ENCODE measurements around the gene LTA. TPM values are rescaled to one million over a fixed set of nuclear protein-coding genes. Genes with fewer than 3 reads are reported as not detected.
A peak's percentile ranks its signal among the peaks of the same experiment; 100 is the strongest.

Gene LTA
- total RNA-seq, 1 experiment from 2014 or later = not detected

DNA sequence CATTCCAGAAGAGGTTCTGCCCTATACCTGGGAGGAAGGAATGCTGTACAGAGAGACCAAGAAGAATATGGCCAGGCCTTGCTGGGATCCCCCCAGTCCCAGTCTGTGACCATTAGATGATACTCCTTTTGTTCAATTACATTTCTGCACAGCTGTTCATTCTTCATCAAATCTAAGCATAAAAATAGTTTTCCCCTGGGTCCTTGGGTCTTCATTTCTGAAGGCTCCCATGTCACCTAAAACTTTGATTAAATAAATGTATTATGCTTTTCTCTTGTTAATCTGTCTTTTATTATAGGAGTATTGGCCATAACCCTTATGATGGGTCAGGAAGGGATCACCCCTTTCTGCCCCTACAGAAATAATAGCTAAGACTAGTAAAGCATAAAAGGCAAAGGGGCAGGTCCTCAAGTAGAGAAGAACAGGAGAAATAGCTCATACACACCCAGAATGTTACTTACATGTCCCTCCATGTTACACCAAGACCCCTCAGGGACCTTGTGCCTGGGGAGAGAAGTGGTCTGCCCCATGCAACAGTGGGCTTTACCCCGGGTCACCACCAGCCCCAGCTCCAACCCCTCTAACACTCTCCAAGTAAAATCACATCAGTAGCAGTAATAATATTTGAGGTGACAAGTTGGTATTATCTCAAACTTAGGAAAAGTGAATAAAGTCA, 2.1 kb upstream of the LTA start:
- DNase-seq (ENCODE audit: low spot score) = no peak

DNA sequence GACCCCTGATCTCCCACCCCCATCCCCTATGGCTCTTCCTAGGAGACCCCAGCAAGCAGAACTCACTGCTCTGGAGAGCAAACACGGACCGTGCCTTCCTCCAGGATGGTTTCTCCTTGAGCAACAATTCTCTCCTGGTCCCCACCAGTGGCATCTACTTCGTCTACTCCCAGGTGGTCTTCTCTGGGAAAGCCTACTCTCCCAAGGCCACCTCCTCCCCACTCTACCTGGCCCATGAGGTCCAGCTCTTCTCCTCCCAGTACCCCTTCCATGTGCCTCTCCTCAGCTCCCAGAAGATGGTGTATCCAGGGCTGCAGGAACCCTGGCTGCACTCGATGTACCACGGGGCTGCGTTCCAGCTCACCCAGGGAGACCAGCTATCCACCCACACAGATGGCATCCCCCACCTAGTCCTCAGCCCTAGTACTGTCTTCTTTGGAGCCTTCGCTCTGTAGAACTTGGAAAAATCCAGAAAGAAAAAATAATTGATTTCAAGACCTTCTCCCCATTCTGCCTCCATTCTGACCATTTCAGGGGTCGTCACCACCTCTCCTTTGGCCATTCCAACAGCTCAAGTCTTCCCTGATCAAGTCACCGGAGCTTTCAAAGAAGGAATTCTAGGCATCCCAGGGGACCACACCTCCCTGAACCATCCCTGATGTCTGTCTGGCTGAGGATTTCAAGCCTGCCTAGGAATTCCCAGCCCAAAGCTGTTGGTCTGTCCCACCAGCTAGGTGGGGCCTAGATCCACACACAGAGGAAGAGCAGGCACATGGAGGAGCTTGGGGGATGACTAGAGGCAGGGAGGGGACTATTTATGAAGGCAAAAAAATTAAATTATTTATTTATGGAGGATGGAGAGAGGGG, 1.4 kb downstream of the LTA start:
- DNase-seq (ENCODE audit: low spot score) = no peak

DNA sequence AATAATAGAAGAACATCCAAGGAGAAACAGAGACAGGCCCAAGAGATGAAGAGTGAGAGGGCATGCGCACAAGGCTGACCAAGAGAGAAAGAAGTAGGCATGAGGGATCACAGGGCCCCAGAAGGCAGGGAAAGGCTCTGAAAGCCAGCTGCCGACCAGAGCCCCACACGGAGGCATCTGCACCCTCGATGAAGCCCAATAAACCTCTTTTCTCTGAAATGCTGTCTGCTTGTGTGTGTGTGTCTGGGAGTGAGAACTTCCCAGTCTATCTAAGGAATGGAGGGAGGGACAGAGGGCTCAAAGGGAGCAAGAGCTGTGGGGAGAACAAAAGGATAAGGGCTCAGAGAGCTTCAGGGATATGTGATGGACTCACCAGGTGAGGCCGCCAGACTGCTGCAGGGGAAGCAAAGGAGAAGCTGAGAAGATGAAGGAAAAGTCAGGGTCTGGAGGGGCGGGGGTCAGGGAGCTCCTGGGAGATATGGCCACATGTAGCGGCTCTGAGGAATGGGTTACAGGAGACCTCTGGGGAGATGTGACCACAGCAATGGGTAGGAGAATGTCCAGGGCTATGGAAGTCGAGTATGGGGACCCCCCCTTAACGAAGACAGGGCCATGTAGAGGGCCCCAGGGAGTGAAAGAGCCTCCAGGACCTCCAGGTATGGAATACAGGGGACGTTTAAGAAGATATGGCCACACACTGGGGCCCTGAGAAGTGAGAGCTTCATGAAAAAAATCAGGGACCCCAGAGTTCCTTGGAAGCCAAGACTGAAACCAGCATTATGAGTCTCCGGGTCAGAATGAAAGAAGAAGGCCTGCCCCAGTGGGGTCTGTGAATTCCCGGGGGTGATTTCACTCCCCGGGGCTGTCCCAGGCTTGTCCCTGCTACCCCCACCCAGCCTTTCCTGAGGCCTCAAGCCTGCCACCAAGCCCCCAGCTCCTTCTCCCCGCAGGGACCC, 2.3 kb downstream of the LTA start:
- no peak for DNase-seq (ENCODE audit: low spot score)

DNA sequence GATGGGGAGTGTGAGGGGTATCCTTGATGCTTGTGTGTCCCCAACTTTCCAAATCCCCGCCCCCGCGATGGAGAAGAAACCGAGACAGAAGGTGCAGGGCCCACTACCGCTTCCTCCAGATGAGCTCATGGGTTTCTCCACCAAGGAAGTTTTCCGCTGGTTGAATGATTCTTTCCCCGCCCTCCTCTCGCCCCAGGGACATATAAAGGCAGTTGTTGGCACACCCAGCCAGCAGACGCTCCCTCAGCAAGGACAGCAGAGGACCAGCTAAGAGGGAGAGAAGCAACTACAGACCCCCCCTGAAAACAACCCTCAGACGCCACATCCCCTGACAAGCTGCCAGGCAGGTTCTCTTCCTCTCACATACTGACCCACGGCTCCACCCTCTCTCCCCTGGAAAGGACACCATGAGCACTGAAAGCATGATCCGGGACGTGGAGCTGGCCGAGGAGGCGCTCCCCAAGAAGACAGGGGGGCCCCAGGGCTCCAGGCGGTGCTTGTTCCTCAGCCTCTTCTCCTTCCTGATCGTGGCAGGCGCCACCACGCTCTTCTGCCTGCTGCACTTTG, 3.3 kb downstream of the LTA start, which contains the start of gene TNF:
Gene TNF, plus strand, starts transcription at position 231 of the 567 bp plus-strand sequence. Its CDS starts 177 bp downstream, at position 408.
- DNase-seq (ENCODE audit: low spot score) = no peak

DNA sequence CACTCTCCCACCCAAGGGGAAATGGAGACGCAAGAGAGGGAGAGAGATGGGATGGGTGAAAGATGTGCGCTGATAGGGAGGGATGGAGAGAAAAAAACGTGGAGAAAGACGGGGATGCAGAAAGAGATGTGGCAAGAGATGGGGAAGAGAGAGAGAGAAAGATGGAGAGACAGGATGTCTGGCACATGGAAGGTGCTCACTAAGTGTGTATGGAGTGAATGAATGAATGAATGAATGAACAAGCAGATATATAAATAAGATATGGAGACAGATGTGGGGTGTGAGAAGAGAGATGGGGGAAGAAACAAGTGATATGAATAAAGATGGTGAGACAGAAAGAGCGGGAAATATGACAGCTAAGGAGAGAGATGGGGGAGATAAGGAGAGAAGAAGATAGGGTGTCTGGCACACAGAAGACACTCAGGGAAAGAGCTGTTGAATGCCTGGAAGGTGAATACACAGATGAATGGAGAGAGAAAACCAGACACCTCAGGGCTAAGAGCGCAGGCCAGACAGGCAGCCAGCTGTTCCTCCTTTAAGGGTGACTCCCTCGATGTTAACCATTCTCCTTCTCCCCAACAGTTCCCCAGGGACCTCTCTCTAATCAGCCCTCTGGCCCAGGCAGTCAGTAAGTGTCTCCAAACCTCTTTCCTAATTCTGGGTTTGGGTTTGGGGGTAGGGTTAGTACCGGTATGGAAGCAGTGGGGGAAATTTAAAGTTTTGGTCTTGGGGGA, 4.0 kb downstream of the LTA start:
- DNase-seq (ENCODE audit: low spot score) = no peak

DNA sequence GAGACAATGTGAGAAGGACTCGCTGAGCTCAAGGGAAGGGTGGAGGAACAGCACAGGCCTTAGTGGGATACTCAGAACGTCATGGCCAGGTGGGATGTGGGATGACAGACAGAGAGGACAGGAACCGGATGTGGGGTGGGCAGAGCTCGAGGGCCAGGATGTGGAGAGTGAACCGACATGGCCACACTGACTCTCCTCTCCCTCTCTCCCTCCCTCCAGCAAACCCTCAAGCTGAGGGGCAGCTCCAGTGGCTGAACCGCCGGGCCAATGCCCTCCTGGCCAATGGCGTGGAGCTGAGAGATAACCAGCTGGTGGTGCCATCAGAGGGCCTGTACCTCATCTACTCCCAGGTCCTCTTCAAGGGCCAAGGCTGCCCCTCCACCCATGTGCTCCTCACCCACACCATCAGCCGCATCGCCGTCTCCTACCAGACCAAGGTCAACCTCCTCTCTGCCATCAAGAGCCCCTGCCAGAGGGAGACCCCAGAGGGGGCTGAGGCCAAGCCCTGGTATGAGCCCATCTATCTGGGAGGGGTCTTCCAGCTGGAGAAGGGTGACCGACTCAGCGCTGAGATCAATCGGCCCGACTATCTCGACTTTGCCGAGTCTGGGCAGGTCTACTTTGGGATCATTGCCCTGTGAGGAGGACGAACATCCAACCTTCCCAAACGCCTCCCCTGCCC, 4.9 kb downstream of the LTA start:
- DNase-seq (ENCODE audit: low spot score) = no peak

DNA sequence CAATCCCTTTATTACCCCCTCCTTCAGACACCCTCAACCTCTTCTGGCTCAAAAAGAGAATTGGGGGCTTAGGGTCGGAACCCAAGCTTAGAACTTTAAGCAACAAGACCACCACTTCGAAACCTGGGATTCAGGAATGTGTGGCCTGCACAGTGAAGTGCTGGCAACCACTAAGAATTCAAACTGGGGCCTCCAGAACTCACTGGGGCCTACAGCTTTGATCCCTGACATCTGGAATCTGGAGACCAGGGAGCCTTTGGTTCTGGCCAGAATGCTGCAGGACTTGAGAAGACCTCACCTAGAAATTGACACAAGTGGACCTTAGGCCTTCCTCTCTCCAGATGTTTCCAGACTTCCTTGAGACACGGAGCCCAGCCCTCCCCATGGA, 5.5 kb downstream of the LTA start:
- DNase-seq (ENCODE audit: low spot score) = no peak

DNA sequence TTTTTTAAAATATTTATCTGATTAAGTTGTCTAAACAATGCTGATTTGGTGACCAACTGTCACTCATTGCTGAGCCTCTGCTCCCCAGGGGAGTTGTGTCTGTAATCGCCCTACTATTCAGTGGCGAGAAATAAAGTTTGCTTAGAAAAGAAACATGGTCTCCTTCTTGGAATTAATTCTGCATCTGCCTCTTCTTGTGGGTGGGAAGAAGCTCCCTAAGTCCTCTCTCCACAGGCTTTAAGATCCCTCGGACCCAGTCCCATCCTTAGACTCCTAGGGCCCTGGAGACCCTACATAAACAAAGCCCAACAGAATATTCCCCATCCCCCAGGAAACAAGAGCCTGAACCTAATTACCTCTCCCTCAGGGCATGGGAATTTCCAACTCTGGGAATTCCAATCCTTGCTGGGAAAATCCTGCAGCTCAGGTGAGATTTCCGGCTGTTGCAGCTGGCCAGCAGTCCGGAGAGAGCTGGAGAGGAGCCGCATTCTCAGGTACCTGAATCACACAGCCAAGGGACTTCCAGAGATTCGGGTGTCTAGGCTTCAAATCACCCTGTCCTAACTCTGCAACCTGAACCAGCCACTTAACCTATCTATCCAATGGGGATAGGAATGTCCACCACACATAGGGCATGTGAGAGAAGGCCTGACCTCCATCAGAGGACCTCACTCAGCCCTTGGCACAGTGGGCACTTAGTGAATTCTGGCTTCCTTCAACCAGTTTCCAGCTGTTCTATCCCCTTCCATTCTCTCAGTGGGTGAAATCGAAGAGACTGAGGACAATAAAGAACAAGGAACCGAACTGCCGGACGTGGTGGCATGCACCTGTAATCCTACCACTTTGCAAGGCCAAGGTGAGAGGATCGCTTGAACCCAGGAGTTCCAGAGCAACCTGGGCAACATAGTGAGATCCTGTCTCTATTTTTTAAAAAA, 6.4 kb downstream of the LTA start:
- peak; percentile 11 for DNase-seq (ENCODE audit: low spot score)

DNA sequence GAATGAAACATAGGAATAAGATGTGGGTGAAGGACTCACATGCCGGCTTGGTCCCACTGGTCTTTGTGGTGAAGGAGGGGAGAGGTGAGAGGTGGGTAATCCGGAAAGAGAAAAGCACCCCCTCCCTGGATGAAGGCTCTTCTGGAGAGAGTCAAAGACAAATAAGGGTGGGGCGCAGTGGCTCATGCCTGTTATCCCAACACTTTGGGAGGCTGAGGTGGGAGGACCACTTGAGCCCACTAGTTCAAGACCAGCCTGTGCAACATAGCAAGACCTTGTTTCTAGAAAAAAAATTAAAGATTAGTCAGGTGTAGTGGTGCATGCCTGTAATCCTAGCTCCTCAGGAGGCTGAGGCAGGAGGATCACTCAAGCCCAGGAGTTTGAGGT, 7.0 kb downstream of the LTA start:
- no peak for DNase-seq (ENCODE audit: low spot score)

DNA sequence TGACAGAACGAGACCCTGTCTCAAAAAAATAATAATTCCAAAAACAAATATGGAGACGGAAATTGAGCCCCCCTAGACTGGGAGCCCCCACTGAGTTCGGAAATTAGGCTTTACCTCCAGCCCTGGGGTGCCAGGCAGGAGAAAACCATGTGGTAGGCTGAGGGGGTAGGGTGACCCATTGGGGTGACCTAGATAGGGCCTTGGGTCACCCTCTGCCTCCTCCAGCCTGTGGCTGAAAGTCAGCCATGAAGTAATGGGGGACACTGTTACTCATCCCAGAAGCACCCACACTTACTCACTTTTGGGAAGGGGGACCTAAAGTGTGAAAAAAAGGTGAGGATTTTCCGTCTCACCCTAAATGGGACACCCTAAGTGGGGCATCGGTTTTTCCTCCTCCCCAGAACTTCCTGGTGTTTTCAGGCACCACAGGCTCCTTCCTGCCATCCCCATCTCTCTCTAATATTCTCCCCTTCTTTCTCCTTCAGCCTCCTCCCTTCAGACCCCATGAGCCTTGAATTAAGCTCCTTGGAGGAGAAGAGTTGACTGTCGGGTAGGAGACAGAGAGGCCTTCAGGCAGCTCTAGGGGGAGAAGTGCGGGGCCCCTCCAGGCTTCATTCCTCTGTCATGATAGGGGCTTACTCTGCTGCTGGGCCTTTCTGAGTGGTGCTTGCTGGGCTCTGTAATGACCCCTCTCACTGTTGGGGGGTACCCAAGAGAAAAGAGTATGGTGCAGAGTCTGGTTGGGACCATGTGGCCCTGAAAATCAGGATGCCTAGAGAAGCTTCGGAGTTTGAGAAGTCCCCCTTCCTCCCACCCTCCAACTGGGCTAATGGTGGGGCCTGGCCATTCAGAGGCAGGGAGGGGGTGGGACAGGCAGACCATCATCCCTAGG, 7.7 kb downstream of the LTA start:
- no peak for DNase-seq (ENCODE audit: low spot score)

DNA sequence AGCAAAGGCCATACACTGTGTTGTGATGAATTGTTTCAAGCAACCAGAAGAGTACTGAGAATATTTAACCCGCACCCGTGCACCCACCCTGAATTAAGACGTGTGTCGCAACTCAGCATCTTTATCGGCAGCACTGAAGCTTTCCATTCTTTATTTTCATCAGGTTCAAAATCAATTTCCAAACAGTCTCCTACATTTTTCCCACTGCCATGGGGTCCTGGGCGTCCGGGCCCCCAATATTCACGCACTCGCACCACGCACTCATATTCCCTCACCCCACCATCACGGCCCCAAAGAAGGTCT, 8.3 kb downstream of the LTA start:
- no peak for DNase-seq (ENCODE audit: low spot score)

DNA sequence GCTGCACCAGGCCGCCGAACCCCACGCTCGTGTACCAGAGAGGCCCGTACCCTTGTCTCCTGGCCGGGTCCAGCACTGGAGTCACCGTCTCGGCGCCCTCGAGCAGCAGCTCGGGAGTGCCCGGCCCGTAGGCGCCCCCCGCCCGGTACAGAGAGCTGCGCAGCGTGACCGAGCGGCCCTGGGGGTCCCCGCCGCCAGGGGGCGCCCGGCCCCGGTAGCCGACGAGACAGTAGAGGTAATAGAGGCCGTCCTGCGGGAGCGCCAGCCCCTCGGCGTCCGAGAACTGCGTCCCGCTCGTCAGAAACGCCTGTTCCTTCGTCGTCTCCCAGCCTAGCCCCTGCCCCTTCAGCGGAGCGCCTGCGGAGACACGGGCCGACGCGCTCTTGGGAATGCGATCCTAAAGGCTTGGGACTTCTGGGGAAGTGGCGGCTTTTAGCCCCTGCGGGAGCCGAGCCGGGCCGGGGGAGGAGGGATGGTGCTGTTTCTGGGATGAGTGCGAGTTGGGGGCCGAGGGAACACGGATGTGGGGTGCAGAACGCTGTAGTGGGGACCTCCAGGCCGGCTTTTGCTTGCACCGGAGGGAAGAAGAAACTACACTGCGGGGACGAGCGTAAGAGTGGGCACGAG, 8.8 kb downstream of the LTA start:
- DNase-seq (ENCODE audit: low spot score) = peak; percentile 48

DNA sequence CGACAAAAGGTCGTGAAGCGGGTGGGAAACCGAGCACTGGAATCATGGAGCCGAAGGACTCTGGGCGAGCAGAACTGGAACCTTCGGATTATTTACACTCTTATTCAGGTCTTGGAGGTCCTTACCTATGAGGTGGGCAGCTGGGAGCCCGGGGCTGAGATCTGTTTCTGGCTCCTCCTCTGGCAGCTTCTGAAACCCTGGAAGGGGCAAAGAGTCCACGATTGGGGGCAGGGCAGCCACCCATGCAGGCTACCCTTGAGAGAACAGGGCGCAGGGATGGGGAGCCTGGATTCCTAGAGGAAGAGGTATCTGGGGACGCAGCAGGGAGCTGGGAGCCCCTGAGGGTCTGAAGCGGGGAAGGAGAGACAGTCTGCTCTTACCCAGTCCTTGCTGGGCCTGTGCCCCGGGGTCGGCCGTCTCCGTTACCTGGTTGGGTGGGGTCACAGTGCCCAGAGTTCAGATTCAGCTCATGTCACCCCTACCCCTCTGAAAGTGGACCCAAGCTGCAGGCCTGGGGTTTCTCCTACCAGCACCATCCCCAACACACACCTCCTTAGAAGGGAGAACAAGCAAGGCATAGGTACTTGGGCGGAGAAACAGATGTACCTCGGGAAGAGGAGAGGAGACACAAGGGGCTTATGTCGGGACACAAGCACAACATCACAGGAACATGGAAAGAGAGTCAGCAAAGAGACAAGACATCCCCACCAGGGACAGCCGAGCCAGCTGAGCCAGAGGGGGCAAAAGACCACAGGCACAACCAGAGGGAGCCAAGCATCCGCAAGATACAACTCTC, 9.5 kb downstream of the LTA start:
- no peak for DNase-seq (ENCODE audit: low spot score)

DNA sequence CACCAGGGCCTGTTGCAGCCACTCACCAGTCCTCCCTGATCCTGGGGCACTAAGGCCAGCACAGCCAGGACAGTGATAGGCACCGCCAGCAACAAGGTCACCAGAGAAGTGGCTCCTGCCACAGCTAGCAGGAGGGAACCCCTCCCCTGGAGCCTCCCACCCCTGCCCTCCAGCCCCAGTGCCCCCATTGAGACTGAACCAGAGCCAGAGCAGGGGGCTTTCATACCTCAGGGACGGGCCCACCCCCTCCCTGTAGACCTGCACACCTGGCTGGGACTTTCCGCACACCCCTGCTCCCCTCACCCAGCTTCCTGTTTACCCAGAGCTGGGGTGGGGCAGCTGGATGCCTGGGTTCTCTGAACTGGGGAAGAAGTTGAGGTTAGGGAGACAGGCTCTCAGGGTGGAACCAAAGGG, 10.1 kb downstream of the LTA start, which contains the start of gene LTB:
Gene LTB, minus strand, starts transcription at position 195 of the 414 bp plus-strand sequence. Its CDS starts 7 bp downstream, at position 188.
- DNase-seq (ENCODE audit: low spot score) = no peak

DNA sequence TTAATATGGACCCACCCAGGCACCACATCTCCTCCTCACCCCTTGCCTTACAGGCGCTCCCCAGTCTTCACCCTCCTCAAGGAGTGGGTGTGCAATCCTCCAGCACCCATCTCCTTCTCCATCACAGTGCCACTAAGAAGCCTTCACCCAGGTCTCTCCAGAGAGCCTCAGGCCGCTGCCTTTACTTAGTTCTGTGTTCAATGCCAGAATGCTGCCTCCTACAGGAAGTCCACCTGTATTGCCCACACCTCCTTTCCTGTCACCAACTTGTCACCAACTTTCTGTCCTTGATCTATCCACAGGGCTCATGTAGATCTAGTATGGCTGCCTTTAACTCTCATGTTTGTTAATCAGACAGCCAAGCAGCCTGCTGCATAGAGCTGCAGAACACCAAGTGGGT, 13.4 kb downstream of the LTA start:
- peak; percentile 7 for DNase-seq (ENCODE audit: low spot score)

DNA sequence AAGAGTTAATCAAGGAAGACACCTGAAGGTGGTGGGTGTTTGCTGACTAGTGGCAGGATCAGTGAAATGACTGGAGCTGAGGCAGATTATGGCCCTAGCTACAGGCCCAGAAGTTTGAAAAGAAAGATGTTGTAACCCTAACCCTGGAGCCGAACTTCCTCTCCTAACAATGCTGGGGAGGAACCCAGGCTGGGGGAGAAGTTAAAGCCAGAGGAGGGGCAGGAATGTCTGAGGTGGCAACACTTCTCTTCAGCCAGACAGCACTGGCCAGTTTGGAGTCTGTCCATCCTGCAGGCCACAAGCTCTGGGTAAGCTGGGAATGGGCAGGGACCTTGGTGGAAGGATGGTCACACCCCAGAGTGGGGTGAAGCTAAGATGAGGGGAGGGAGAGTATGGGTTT, 13.9 kb downstream of the LTA start, which contains the start of gene LST1:
Gene LST1, plus strand, starts transcription at position 270 of the 400 bp plus-strand sequence. CDS start 1,023 bp downstream, outside the sequence.
- DNase-seq (ENCODE audit: low spot score) = no peak

Measured in A172 (cell line).